HepG2 (cell line): ENCODE data around the gene DGCR2. TPM values are rescaled to one million over a fixed set of nuclear protein-coding genes. Genes with fewer than 3 reads are reported as not detected.

ENCODE experiments used
- AHDC1 ChIP-seq: sonication (generic); formaldehyde crosslinking; IDR thresholded peaks from 2 replicates; pipeline ENCODE4 v1.5.1; 2020; ENCODE audit warnings: mild to moderate bottlenecking, missing genetic modification reagents, borderline replicate concordance
- ARHGAP35 ChIP-seq: sonication (generic); formaldehyde crosslinking; IDR thresholded peaks from 2 replicates; pipeline ENCODE4 v1.9.0; 2022; ENCODE audit warnings: mild to moderate bottlenecking, inconsistent platforms, moderate library complexity, missing genetic modification reagents, borderline replicate concordance
- IRF1 ChIP-seq: sonication (generic); formaldehyde crosslinking; IDR thresholded peaks from 2 replicates; pipeline ENCODE4 v1.4.0; 2020; ENCODE audit warnings: low read depth, mild to moderate bottlenecking, missing genetic modification reagents
- IRX3 ChIP-seq: sonication (generic); formaldehyde crosslinking; IDR thresholded peaks from 2 replicates; pipeline ENCODE4 v1.8.1; 2023; ENCODE audit warnings: mild to moderate bottlenecking, low read depth, missing genetic modification reagents, borderline replicate concordance
- MTA1 ChIP-seq: sonication (generic); formaldehyde crosslinking; IDR thresholded peaks from 2 replicates; pipeline ENCODE4 v1.4.0; 2020; ENCODE audit warnings: missing genetic modification reagents, mild to moderate bottlenecking, borderline replicate concordance
- SMAD1 ChIP-seq: sonication (generic); formaldehyde crosslinking; IDR thresholded peaks from 2 replicates; pipeline ENCODE4 v1.4.0; 2020; ENCODE audit warnings: missing genetic modification reagents, low read depth, mild to moderate bottlenecking, borderline replicate concordance
- STAG1 ChIP-seq: sonication (generic); formaldehyde crosslinking; IDR thresholded peaks from 2 replicates; pipeline ENCODE4 v1.4.0; 2020; ENCODE audit warnings: missing genetic modification reagents
- TBX3 ChIP-seq: fragments of 450-650 bp; IDR thresholded peaks from 2 replicates; pipeline ENCODE4 v1.6.1; 2017; ENCODE audit warnings: antibody characterized with exemption, mild to moderate bottlenecking, inconsistent platforms, borderline replicate concordance
- ZNF101 ChIP-seq: sonication (generic); formaldehyde crosslinking; IDR thresholded peaks from 2 replicates; pipeline ENCODE4 v1.4.0; 2020; ENCODE audit warnings: mild to moderate bottlenecking, low read depth, missing genetic modification reagents, borderline replicate concordance
- ZNF12 ChIP-seq: sonication (generic); formaldehyde crosslinking; IDR thresholded peaks from 2 replicates; pipeline ENCODE4 v1.5.0; 2020; ENCODE audit warnings: missing genetic modification reagents
- ZNF138 ChIP-seq: sonication (generic); formaldehyde crosslinking; IDR thresholded peaks from 2 replicates; pipeline ENCODE4 v1.5.0; 2020; ENCODE audit warnings: mild to moderate bottlenecking, low read depth, missing genetic modification reagents
- ZNF367 ChIP-seq: sonication (generic); formaldehyde crosslinking; IDR thresholded peaks from 2 replicates; pipeline ENCODE4 v1.4.0; 2020; ENCODE audit warnings: missing genetic modification reagents, borderline replicate concordance
- ZNF431 ChIP-seq: sonication (generic); formaldehyde crosslinking; IDR thresholded peaks from 2 replicates; pipeline ENCODE4 v1.9.0; 2022; ENCODE audit warnings: missing genetic modification reagents, low read depth, mild to moderate bottlenecking, borderline replicate concordance
- ZNF589 ChIP-seq: sonication (generic); formaldehyde crosslinking; conservative IDR thresholded peaks from 2 replicates; pipeline ENCODE4 v1.8.0; 2022; ENCODE audit warnings: mild to moderate bottlenecking, moderate library complexity, missing genetic modification reagents
- ZNF639 ChIP-seq: conservative IDR thresholded peaks from 2 replicates; pipeline ENCODE4 v1.6.1; 2018; ENCODE audit warnings: missing genetic modification reagents
- ZNF687 ChIP-seq: sonication (generic); formaldehyde crosslinking; IDR thresholded peaks from 2 replicates; pipeline ENCODE4 v1.5.1; 2020; ENCODE audit warnings: mild to moderate bottlenecking, missing genetic modification reagents, moderate library complexity
- ZNF782 ChIP-seq: sonication (generic); formaldehyde crosslinking; IDR thresholded peaks from 2 replicates; pipeline ENCODE4 v1.4.0; 2020; ENCODE audit warnings: missing genetic modification reagents, mild to moderate bottlenecking, borderline replicate concordance
- polyA plus RNA-seq, 8 experiments: library from polyadenylated mRNA; depleted of rRNA in 3 of 8; stranded (reverse) in 7 of 8; unstranded in 1 of 8; fragments of >200 nt; fragmentation: Illumina TruSeq in 4 of 8; extraction: Trizol in 4 of 8; gene quantifications; 2 replicates each; pipeline versions ENCODE4 v1.2.1 to v1.2.3, GENCODE V29; 2011 to 2016; ENCODE audit warnings: low read depth in 4 of 8, missing spikeins in 1 of 8, mixed read lengths in 1 of 8; ENCODE audit not compliant: insufficient read depth in 1 of 8
- total RNA-seq, 5 experiments: library from RNA; depleted of rRNA; stranded (reverse); fragments of >200 nt; fragmentation: Illumina TruSeq; extraction: Trizol; gene quantifications; 2 replicates each; pipeline ENCODE4 v1.2.3, GENCODE V29; 2016; ENCODE audit warnings: low read depth in 1 of 5

DGCR2 gene
- total and polyA plus RNA-seq, 2 of the 13 experiments (the other 11 are each of a cell fraction or from before 2014, with no cell fraction given), result 23.1 to 35.3 TPM

GRCh38 chr22:18994701-18995326 is 127.4 kb downstream of the DGCR2 start (continued):
- TF ChIP-seq IRF1 (CRISPR knock-in tag), result no peak
- no peak for TF ChIP-seq ZNF782 (CRISPR knock-in tag)
- TF ChIP-seq AHDC1 (CRISPR knock-in tag), result no peak
- no peak for TF ChIP-seq ZNF101 (CRISPR knock-in tag)
- no peak for TF ChIP-seq TBX3
- no peak for TF ChIP-seq MTA1
- TF ChIP-seq ZNF687 (CRISPR knock-in tag), result peak; percentile 74
- no peak for TF ChIP-seq STAG1 (CRISPR knock-in tag)
- no peak for TF ChIP-seq ZNF138 (CRISPR knock-in tag)
- no peak for TF ChIP-seq IRX3 (CRISPR knock-in tag)
- TF ChIP-seq ZNF589, result no peak
- no peak for TF ChIP-seq ZNF12 (CRISPR knock-in tag)
- TF ChIP-seq ZNF367 (CRISPR knock-in tag), result no peak
- TF ChIP-seq ZNF639, result no peak
- TF ChIP-seq ZNF431, result no peak
- no peak for TF ChIP-seq ARHGAP35 (CRISPR knock-in tag)
- TF ChIP-seq SMAD1 (CRISPR knock-in tag), result no peak
